HG03280 (cell line): ENCODE results near the gene SMARCD3.
A peak's percentile ranks its signal among the peaks of the same experiment; 100 is the strongest.

ENCODE experiments used
- ATAC-seq: cut with Tn5 transposase; IDR thresholded peaks from one replicate; pipeline ENCODE4 v1.9.1; 2021; ENCODE audit warnings: mild to moderate bottlenecking, moderate library complexity; ENCODE audit not compliant: unreplicated experiment

SMARCD3 gene

DNA sequence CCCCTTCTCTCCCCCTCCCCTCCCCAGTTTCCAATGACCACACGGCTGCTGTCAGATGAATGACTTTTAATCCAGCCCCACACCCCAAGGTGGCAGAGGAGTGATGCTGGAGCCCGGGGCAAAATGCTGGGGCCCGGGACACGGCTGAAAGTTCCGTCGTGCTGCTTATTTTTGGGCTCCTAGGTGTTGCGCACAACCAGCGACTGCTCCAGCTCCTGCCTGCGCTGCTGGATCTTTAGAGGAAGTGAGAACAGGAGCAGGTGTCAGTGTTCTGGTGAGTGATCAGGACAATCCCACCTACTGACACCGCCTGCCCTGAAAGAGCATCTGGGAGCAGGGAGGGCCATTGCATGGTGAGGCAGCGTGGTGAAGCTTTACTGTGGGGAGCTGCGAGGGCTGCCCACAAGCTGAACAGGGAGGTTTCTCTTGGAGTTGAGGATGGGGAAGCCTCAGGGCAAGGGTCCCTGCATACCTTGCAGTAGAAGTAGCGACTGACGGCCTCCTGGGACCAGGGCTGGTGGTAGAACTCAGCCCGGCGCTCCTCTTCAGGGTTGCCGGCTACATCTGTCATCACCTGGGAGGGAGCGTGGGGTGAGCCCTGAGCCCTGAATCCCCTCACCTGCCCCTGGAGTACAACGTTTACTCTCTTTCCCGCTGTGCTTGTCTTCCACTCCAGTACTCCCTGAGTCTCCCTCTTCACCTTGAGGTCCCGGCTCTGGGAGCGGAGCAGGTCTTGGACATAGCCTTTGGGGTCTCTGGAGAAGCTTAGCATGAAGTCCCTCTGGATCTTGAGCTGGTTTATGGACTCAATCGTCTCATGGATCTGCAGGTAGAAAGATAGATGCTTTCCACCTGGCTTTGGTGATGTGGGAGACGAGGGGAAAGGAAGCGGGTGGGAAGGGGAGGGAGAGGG lies 9.3 kb downstream of the SMARCD3 start:
- no peak for ATAC-seq

DNA sequence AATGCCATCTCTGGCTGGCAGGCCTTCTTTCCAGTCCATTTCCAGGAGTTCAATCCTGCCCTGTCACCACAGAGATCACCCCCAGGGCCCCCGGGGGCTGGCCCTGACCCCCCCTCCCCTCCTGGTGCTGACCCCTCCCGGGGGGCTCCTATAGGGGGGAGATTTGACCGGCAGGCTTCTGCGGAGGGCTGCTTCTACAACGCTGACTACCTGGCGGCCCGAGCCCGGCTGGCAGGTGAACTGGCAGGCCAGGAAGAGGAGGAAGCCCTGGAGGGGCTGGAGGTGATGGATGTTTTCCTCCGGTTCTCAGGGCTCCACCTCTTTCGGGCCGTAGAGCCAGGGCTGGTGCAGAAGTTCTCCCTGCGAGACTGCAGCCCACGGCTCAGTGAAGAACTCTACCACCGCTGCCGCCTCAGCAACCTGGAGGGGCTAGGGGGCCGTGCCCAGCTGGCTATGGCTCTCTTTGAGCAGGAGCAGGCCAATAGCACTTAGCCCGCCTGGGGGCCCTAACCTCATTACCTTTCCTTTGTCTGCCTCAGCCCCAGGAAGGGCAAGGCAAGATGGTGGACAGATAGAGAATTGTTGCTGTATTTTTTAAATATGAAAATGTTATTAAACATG lies 10.2 kb downstream of the SMARCD3 start:
- no peak for ATAC-seq

DNA sequence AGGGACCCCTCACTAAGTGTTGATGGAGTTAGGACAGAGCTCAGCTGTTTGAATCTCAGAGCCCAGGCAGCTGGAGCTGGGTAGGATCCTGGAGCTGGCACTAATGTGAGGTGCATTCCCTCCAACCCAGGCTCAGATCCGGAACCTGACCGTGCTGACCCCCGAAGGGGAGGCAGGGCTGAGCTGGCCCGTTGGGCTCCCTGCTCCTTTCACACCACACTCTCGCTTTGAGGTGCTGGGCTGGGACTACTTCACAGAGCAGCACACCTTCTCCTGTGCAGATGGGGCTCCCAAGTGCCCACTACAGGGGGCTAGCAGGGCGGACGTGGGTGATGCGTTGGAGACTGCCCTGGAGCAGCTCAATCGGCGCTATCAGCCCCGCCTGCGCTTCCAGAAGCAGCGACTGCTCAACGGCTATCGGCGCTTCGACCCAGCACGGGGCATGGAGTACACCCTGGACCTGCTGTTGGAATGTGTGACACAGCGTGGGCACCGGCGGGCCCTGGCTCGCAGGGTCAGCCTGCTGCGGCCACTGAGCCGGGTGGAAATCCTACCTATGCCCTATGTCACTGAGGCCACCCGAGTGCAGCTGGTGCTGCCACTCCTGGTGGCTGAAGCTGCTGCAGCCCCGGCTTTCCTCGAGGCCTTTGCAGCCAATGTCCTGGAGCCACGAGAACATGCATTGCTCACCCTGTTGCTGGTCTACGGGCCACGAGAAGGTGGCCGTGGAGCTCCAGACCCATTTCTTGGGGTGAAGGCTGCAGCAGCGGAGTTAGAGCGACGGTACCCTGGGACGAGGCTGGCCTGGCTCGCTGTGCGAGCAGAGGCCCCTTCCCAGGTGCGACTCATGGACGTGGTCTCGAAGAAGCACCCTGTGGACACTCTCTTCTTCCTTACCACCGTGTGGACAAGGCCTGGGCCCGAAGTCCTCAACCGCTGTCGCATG lies 11.0 kb downstream of the SMARCD3 start:
- ATAC-seq, result no peak

DNA sequence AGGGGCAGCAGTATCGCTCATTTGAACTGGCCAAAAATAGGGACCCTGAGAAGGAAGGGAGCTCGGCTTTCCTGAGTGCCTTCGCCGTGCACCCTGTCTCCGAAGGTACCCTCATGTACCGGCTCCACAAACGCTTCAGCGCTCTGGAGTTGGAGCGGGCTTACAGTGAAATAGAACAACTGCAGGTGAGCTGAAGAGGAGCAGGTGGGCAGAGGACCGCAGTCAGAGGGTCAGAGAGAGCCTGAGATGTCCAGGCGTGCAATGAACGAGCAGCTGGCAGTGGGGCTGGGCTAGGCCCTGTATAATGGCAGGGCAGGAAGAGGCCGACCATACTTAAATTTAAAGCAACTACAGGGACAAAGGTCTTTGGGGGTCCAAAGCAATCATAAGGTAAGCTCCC lies 12.1 kb downstream of the SMARCD3 start:
- no peak for ATAC-seq

DNA sequence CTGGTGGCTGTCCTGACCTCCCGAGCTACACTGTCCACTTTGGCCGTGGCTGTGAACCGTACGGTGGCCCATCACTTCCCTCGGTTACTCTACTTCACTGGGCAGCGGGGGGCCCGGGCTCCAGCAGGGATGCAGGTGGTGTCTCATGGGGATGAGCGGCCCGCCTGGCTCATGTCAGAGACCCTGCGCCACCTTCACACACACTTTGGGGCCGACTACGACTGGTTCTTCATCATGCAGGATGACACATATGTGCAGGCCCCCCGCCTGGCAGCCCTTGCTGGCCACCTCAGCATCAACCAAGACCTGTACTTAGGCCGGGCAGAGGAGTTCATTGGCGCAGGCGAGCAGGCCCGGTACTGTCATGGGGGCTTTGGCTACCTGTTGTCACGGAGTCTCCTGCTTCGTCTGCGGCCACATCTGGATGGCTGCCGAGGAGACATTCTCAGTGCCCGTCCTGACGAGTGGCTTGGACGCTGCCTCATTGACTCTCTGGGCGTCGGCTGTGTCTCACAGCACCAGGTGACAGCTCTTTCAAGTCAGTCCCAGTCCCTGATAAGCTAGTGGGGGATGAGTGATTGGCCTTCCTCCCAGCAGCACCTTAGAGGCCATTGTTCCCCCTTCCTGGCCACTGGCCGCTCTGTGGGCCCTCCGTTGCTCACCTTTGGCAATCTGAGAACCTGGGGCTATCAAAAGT lies 13.3 kb downstream of the SMARCD3 start:
- ATAC-seq, result no peak

DNA sequence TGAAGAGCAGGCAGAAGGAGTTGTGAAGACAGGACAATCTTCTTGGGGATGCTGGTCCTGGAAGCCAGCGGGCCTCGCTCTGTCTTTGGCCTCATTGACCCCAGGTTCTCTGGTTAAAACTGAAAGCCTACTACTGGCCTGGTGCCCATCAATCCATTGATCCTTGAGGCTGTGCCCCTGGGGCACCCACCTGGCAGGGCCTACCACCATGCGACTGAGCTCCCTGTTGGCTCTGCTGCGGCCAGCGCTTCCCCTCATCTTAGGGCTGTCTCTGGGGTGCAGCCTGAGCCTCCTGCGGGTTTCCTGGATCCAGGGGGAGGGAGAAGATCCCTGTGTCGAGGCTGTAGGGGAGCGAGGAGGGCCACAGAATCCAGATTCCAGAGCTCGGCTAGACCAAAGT lies 14.7 kb downstream of the SMARCD3 start:
- ATAC-seq, result no peak

DNA sequence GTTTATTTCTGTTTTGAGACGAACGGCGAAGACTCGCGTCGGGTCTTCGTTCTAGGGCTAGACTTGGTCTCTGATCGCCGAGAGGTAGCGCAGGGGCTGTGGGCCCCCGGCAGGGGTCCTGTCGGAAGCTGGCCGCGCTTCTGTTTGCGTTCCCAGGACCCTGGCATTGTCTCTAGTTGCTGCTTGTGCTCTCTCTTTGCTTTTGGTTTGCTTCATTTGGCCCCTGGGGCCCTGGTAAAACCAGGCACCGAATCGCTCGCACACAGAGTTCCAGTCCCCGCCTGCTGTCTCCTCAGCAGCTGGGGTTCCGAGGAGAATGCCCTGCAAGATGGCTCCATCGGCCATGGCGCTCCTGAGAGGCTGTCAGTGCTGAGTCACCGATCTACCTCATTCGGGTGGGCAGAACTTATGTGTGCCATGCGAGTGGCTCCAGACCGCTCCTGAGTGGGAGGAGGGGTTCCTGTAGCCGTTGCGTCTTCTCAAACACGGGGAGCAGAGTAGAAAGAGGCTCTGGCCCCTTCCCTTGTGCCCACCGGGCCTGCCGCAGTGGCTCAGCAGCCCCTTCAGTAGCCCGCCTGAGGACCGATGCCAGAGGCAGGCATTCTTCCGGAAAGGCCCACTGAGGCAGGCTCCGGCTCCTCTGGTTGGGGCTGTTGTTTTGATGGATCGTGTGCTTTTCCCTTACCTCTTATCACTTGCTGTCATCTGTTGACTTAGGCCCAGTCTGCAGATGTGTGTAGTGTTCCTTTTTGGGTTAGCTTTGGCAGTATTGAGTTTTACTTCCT lies 15.4 kb downstream of the SMARCD3 start:
- peak; percentile 33 for ATAC-seq

DNA sequence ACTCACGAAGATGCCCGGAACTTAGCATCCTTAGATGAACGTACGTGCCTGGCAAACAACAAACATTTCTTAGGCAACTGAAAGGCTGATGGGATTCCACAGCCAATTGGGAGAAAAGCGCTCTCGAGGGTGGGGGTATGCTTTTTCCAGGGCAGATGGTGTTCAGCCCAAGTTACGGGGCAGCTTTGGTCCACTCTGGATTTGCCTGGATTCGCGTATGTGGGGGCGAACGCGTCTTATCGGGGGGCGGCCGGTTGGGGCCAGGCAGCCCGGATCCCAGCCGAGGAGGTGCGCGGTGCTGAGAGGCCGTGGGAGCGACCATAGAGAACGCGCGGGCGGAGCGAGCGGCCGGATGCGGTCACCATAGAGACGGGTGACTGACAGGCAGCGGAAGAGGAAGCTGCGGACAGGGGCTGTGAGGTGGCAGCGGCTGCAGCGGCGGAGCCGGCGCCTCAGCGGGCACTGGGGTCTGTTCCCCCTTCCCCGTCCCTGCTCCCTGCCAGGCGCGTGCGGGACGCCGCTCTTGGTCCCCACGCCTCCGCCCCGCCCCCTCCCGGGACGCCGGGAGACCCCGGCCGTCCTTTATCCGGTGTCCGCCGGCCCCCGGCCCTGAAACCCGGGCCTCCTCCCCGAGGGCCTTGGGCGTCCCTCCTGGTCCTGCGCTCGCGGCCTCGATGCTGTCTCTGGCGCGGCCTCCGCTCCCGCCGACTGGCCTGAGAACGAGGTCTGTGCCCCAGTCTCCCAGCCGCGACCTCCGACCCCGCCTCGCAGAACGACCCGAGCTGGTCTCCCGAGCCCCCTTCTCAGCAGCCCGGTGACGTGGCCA lies 16.2 kb downstream of the SMARCD3 start, which contains the start of gene CHPF2:
Gene CHPF2 (plus strand): TSS at position 393 of the 826 bp plus-strand sequence. CDS start 1,529 bp downstream, outside the sequence.
- ATAC-seq, result peak; percentile 98

DNA sequence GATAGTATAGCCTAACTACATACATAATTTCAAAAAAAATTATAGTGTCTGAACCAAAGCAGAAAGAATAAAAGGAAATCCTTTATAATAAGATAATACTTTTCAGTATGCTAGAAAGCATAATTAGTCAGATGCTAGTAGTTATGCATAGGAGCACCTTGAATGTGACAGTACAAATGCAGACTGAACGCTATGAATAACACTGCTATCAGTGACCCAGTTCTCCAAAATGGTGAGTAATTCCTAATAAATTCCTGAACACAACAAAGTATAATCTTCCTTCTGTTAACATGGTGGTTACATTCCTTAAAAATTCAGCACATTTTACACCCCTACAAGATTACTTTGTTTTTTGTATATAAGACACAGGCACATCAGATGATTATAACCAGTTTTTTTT lies 17.4 kb downstream of the SMARCD3 start:
- no peak for ATAC-seq

DNA sequence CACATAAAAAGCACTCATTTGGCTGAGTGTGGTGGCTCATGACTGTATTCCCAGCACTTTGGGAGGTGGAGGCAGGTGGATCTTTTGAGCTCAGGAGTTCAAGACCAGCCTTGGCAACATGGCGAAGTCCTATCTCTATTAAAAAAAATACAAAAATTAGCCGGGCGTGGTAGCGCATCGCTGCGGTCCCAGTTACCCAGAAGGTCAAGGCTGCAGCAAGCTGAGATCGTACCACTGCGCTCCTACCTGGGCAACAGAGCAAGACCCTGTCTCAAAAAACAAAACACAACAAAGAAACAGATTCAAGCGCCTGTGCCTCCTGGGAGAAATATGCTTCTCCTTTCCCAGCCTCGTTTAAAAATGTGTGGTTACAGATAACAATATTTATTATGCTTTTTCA lies 19.2 kb downstream of the SMARCD3 start:
- no peak for ATAC-seq

DNA sequence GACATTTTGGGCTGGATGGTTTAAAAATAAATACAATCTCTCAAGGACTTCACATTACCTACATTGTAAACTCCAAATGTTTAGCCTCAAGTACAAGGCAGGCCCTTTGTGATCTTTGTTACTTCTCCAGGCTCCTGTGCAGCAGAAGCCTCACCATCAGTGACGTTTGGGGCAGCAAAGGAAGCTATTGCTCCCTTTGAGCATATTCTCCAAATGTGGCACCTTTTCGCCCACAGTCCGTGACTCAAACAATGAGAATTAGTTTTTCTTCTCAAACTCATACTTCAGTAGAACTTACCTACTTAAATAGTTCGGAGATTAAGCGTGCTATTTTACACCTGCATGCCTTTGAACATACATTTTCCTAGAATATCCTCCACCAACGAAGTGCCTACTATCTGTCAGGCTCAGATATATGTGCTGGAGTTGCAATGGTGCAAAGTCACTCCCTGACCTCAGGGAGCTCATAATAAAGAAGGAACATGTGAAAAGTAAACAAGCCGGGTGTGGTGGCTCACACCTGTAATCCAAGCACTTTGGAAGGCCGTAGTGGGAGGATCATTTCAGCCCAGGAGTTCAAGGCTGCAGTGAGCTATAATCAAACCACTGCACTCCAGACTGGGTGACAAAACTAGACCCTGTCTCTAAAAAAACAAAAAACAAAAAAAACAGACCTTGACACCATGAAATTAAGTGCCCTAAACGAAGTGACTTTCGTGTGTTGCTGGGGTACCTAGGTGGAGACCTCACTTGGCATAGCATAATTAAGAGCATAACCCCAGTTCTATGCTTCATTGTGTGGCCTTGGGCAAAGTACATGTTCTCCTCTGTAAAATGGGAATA lies 20.2 kb downstream of the SMARCD3 start:
- no peak for ATAC-seq

DNA sequence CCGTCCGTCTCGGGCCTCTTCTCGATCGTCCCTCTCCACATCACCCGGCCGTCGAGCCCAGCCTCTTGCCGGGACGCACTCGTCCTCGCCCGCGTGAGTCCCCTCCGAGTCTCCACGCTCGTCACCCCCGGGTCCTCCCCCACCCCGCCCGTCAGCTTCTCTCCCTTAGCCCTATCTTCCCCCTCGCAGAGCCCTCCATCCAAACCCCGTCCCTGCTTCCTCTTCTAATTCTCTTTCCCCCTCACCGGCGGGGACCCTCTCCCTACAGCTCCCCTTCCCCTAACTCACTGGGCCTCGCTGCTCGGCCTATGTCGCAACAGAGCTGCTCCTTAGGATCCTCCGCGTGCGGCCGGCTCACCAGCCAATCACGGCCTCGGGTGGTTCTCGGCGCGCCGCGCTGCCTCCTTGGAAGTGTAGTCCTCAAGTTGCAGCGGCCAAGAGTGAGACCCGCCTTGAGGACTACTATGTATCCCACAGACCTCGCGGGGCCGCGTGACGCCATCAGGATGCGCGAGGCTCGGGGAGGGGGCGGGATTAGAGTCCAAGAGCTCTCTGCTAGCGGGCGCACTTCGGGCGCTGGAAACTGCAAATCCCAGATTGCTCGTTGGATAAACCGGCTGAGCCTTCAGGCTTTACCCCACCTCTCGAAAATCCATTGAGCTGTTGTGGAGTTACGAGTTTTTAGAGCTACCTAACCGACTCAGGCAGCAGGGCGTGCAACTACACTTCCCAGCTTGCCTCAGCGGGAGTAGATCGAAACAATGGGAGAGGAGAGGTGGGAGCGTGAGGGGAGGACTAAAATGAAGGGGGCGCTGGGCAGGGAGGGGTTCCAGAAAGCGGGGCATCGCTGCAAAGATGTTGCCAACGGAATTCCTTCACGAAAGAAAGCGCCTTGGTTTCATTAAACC lies 21.4 kb downstream of the SMARCD3 start, which contains the start of gene ABCF2:
Gene ABCF2 (minus strand): TSS at position 331 of the 908 bp plus-strand sequence. CDS start 747 bp downstream, outside the sequence.
- peak; percentile 99 for ATAC-seq

DNA sequence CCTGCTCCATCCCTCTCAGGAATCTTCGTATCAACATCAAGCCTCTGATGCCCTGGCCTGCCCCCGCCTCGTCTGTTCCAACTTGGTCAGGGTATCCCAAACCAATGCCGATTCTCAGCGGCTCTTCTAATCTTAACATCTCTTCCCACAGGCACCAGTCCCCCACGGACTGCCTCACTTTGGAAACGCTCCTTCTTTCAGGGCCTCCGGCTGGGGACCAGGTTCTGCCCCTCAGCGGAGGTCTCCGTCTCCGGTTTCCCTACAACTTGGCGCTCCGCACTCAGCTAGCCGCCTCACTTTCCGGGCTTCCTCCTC lies 22.0 kb downstream of the SMARCD3 start:
- ATAC-seq, result peak; percentile 3

DNA sequence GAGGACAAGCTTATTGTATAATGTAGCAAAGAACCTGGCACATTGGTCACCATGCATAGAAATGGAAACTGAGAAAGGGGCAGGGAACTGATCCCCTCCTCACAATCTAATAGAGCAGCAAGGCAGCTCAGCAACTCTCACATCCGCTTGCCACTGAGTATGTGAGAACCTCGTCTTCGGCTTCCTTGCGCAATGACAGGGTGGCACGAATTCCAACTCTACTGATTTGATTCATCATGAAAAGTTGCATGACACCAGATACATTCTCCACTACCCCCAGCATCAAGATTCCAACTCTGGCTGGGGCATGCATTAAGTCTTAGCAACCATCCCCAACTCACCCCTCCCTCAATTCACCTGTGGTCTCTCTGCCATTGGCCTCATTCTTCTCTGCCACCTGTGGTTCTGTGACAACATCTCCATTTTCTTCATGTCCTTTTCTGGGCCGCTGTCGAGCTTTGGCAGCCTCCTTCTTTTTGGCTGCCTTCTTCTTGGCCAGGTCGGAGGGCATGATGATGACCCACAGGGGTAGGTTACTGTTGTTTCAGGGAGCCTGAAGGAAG lies 22.5 kb downstream of the SMARCD3 start:
- no peak for ATAC-seq

DNA sequence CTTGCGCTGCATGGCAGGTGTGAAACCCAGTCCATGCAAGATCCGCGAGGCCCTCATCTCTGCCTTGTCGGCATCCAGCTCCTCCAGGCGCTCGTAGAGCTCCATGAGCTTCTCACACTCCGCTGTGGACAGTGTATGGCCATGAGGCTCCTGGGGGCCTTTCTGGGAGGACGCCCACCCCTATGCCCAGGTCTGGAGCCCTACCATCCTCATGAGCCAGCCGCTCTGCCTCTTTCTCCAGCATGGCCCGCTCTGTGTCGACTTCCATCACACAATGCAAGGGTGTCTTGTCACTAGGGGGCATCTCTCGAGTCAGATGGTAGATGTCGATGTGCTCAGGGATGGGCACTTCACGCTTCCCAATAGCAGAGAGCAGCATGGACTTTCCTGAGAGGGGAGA lies 24.8 kb downstream of the SMARCD3 start:
- no peak for ATAC-seq

DNA sequence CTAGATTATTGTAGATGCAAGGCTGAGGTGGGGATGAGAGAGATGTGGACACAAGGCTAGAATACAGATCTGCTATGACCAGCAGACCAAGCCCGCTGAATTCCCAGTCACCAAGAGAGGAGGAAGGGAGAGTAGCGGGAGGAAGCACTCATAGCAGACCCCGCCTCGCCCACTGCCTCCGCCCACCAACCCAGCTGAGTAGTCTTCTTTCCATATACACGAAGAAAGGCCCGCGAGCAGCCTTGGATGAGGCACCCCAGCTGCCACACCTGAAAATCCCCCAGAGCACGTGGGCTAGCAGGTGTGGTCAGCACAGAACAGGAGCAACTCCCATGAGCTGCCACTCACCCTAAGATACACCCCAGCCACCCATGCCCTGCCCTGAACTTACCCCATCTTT lies 30.3 kb downstream of the SMARCD3 start:
- ATAC-seq, result no peak

DNA sequence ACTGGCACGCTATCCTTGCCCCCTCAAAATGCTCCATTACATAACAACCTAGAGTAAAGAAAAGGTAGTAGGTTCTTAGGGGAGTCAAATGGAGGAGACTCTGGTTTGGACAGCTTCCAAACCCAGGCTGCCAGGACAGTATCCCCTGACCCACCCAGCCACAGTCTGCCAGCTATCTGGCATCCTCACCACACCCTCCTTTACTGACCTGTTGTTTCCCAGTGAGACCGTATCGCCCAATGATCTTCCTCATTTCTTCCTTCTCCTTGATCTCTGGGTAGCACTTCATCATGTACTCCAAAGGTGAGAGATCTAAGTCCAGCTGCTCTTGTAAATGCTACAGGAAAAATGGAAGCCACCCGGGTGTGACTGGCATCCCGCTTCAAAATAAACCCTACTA lies 33.1 kb downstream of the SMARCD3 start:
- ATAC-seq, result no peak
